HG03045 (cell line): ENCODE results near the gene ATAD3A.

Experiments used
- ATAC-seq: cut with Tn5 transposase; IDR thresholded peaks from one replicate; pipeline ENCODE4 v1.9.1; 2021; ENCODE audit warnings: mild to moderate bottlenecking, moderate library complexity; ENCODE audit not compliant: unreplicated experiment

ATAD3A gene

GRCh38 chr1:1574721-1575537, 63.0 kb downstream of the ATAD3A start, which contains the start of gene SSU72:
Gene SSU72, minus strand, starts transcription at chr1:1574863. Its CDS starts 306 bp downstream, at chr1:1574557.
- peak; percentile 74 for ATAC-seq

DNA sequence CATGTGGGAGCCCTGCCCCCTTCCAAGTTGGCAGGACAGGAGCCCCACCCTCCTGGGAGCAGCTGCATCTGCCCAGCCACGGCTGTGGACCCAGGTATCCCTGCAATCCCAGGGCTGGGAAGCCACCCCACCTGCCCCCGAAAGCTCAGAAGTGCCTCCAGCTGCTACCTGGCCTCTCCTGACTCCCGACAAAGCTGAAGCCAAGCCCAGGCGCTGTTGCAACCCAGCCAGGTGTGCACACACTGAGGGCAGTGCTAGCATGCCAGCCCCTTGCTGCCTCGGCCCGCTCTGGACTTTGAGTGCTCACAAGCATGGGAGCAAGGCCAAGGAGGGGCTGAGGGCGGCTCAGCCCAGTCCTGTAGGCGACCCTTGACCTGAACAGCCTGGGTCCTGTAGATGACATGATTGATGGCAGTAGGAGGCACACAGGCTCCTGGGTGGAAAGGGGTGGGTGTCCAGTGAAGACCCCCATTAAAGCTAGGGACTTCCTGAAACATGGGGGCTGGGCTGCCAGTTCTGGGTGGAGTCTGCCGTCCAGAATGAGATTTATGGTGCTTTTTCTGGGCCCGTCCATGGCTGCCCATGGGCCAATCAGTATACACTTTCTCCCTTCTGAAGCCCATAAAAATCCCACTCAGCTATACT, 65.5 kb downstream of the ATAD3A start:
- ATAC-seq, result no peak

DNA sequence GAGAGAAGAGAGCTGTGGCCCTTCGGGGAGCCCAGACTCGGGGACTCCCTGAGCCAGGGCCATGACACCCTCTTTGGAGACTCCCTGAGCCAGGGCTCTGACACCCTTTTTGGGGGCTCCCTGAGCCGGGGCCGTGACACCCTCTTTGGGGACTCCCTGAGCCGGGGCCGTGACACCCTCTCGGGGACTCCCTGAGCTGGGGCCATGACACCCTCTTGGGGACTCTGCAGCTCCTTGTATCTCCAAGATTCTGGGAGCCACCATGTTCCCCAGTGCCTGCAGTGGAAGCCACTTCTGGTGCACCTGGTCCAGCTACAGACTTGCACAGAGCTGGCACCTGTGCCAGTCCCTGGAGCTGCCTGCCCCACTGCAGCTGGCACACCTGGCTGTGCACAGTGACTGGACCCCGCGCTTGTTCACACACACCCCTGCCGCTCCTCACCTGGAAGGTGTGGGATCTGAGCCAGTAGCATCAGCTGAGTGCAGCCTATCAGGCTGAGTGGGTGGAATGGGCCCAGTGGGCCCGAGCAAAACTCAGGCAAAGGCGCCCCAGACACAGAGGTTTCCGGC, 66.5 kb downstream of the ATAD3A start:
- ATAC-seq, result no peak

- no peak for ATAC-seq
These were observed 70.8 kb downstream of the ATAD3A start for GRCh38 chr1:1582585-1583346.

DNA sequence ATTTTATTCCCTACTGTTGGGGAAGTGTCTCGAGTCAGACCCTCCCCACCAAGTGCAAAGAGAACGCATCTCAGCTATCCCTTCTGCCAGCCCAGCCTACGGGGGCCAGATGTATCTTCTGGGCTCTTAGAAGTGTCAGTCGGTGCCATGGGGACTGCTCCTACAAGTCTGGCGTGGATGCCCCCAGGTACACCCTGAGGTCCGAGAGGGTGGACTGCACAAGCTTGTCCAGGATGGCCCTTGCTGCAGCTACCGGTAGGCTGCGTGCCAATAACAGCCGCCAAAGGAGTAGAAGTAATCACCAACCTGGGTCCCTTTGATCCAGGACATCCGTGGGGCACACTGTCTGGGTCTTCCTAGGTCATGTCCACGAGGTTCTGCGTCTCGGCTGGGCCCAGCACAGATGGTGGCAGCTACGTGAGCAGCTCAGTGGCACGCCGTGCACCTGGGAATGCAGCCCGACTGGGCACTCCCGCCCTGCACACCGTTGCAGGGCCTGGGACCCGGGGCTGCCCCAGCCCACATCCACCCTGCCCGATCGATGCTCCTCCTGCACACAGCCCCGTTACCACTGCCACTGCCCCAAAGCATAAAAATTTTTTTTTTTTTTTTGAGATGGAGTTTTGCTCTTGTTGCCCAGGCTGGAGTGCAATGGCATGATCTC, 71.5 kb downstream of the ATAD3A start:
- ATAC-seq, result no peak
